GM12878 (cell line): ENCODE measurements around the gene NUDT3.

Experiments
- FOXM1 ChIP-seq: IDR thresholded peaks from 2 replicates; pipeline ENCODE4 v1.6.1; 2012; ENCODE audit warnings: low read depth, mild to moderate bottlenecking, inconsistent platforms, low read length, moderate library complexity
- POLR2A ChIP-seq: IDR thresholded peaks from 2 replicates; pipeline ENCODE4 v1.6.1; 2011; ENCODE audit warnings: low read depth, mild to moderate bottlenecking, low read length
- REST ChIP-seq: IDR thresholded peaks from 2 replicates; pipeline ENCODE4 v1.6.1; 2012; ENCODE audit warnings: mild to moderate bottlenecking, low read depth, low read length
- SIX5 ChIP-seq: IDR thresholded peaks from 2 replicates; pipeline ENCODE4 v1.6.1; 2011; ENCODE audit warnings: mild to moderate bottlenecking, low read depth, low read length, moderate library complexity; ENCODE audit not compliant: severe bottlenecking

GRCh38 chr6:34241351-34242215 is 150.9 kb downstream of the NUDT3 start:
- TF ChIP-seq FOXM1 (no peak), SIX5 (no peak), REST (no peak), POLR2A (no peak)
